Fibroblast of the aortic adventitia (primary cell): Measurements from ENCODE around the gene CHCHD6. TPM values are rescaled to one million over a fixed set of nuclear protein-coding genes. Genes with fewer than 3 reads are reported as not detected.

Experiments used
- DNase-seq: peaks from one replicate; pipeline ENCODE4 v3.0.0-alpha.2; 2010; ENCODE audit warnings: low read depth
- H3K4me3 ChIP-seq: 2 replicates; pipeline ENCODE4 v1.5.1; 2011; ENCODE audit warnings: low read depth, mild to moderate bottlenecking, control low read depth, low read length, moderate library complexity
- total RNA-seq: library from RNA; depleted of rRNA; stranded (reverse); fragments of >200 nt; gene quantifications from 2 replicates; pipeline ENCODE4 v1.2.3, GENCODE V29; 2012; ENCODE audit warnings: low replicate concordance
- TF ChIP-seq, protein P1 (sequence below): IDR thresholded peaks from 2 replicates; pipeline ENCODE4 v1.5.1; 2011; ENCODE audit warnings: mild to moderate bottlenecking, low read length, control low read depth, inconsistent platforms; ENCODE audit not compliant: insufficient read depth

The CHCHD6 gene
- total RNA-seq, 1 donor = 10.8 TPM

DNA sequence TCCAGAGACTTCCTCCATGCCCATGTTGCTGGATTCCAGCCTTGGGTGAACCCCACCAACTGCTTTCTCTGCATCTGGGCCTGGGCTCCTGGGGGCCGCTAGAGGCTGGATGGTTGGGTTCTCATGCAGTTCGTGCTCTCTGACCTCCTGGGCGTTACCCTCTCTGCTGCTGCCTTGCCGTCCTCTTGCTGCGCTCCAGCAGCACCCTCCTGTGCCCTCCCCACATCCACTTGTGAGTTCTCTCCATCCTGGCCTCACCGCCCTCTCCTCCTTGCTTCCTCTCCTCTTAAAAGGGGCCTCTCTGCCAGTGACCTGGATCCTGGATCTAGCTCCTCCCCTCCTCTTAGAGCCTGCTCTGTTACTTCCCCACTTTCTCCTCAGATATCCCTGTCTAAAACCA lies 43.7 kb downstream of the CHCHD6 start:
- no peak overlapping the region for H3K4me3 ChIP-seq
- TF ChIP-seq, protein P1, sequence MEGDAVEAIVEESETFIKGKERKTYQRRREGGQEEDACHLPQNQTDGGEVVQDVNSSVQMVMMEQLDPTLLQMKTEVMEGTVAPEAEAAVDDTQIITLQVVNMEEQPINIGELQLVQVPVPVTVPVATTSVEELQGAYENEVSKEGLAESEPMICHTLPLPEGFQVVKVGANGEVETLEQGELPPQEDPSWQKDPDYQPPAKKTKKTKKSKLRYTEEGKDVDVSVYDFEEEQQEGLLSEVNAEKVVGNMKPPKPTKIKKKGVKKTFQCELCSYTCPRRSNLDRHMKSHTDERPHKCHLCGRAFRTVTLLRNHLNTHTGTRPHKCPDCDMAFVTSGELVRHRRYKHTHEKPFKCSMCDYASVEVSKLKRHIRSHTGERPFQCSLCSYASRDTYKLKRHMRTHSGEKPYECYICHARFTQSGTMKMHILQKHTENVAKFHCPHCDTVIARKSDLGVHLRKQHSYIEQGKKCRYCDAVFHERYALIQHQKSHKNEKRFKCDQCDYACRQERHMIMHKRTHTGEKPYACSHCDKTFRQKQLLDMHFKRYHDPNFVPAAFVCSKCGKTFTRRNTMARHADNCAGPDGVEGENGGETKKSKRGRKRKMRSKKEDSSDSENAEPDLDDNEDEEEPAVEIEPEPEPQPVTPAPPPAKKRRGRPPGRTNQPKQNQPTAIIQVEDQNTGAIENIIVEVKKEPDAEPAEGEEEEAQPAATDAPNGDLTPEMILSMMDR = no peak
- DNase-seq = no peak

GRCh38 chr3:126748701-126749546 lies 44.9 kb downstream of the CHCHD6 start:
- TF ChIP-seq, protein P1 = no peak
- no peak overlapping the region for H3K4me3 ChIP-seq
- no peak for DNase-seq

DNA sequence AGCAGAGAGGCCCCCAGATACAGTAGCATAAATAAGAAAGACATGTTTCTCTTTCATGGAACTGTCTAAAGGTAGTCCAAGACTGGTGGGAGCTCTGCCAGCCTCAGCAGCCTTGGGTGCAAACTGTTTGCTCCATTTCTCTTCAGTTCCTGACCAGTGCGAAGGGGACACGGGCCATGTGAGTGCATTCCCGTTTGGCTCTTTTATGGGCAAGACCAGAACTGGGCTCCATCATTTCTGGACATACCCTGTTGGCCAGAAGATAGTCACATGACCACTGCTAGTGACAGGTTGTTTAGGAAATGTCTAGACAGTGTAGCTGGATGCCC lies 45.5 kb downstream of the CHCHD6 start:
- no peak overlapping the region for H3K4me3 ChIP-seq
- TF ChIP-seq, protein P1 = no peak
- no peak for DNase-seq

- no peak for DNase-seq
- H3K4me3 ChIP-seq = no peak overlapping the region
- TF ChIP-seq, protein P1 = no peak
Observed at GRCh38 chr3:126749931-126750755, 46.1 kb downstream of the CHCHD6 start.

GRCh38 chr3:126750756-126751121 lies 46.7 kb downstream of the CHCHD6 start:
- TF ChIP-seq, protein P1 = no peak
- no peak for DNase-seq
- no peak overlapping the region for H3K4me3 ChIP-seq

GRCh38 chr3:126751611-126752302 lies 47.7 kb downstream of the CHCHD6 start:
- H3K4me3 ChIP-seq = no peak overlapping the region
- TF ChIP-seq, protein P1 = no peak
- no peak for DNase-seq
